Endometrium (tissue), 2 donors: ENCODE data around the gene ZNF2.

Experiments
- FAIRE-seq: peaks from 2 replicates; lab custom pipeline; 2012; peaks lifted over from hg19 to GRCh38; lab: Jason Lieb, UNC
- donor health status: control.
- donor health status: control.

Gene ZNF2

DNA sequence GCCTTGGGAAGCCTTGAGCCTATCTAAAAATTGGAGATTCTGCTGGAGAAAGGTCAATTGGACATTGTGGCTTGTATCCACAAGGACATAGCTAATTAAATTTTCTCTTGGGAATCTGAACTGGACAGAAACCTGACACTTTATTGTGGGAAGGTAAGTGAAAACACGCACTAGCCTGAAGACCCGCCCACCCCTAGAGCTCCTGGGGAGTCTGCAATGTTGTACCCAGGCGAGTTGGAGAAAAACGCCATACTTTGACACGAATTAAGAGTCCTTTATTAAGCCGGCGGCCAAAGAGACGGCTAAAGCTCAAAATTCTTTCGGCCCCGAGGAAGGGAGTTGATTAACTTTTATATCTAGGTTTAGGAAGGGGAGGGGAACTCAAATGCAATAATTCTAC, 40.5 kb downstream of the ZNF2 start:
- FAIRE-seq = no peak

DNA sequence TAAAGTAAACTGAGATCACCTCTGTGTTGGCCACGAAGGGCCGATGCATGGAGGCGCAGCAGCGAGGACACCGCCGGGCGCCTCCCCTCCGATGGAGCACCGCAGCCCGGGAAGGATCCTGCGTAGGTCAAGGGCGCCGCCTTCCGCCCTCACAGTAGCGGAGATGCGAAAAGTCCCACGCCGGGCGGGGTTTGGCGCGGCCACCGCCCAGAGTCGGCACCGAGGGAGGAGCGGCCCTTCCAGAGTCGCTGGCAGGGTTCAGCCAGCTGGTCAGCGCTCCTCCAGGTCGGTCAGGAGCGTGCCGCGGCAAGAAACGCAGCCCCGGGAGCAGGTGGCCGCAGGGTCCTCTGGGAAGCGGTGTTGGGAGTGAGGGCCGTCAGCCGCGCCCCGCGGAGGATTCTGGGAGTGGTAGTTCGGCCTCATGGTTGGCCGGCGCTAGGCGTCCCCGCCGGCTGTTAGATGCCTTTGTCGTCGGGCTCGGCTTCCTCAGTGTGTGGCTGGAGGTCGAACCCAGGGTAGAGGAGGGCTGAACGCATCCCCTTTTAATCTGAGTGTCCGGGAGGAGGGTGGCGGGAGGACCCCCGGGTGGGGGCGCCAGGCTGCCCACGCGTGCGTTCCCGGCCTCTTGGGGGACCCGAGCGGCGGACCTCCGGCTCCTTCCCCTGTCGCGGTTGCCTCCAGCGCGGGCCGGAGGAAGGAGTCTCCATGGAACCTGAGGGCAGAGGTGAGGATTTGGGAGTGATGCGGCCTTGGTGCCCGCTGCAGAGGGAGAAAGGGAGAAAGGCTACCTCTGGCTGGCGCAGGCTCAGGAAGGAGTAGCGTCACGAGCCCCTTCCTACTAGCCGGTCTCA, 41.7 kb downstream of the ZNF2 start, which contains the start of gene ZNF892:
Gene ZNF892 (plus strand): TSS at position 411 of the 851 bp plus-strand sequence. CDS start 295 bp downstream, at position 706.
- FAIRE-seq = no peak

DNA sequence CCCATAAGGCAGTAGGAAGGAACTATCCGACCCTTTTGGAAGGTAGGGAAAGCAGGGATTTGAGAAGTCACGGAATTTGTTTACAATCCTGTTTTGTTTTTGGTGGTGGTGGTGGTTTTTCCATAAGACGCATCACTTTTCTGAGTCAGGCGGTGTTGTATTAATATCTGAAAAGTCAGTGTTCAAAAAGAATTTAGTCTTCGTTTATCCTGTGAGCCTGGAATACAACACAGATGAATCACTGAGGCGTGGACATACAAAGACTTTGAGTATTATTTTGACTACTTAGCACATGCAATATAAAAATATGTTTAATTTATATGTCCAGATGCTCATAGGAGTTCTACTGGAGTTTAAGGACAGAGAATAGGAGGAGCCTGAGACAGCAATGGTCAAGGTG, 42.5 kb downstream of the ZNF2 start:
- no peak for FAIRE-seq

DNA sequence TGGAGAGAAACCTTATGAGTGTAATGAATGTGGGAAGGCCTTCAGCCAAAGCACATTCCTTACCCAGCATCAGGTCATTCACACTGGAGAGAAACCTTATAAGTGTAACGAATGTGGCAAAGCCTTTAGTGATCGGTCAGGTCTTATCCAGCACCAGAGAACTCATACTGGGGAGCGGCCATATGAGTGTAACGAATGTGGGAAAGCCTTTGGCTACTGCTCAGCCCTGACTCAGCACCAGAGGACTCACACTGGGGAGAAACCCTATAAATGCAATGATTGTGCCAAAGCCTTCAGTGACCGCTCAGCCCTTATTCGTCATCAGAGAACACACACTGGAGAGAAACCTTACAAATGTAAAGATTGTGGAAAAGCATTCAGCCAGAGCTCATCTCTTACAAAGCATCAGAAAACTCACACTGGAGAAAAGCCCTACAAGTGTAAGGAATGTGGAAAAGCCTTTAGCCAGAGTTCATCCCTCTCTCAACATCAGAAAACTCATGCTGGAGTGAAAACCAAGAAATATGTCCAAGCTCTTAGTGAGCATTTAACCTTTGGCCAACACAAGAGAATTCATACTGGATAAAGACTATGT, 49.5 kb downstream of the ZNF2 start:
- no peak for FAIRE-seq

DNA sequence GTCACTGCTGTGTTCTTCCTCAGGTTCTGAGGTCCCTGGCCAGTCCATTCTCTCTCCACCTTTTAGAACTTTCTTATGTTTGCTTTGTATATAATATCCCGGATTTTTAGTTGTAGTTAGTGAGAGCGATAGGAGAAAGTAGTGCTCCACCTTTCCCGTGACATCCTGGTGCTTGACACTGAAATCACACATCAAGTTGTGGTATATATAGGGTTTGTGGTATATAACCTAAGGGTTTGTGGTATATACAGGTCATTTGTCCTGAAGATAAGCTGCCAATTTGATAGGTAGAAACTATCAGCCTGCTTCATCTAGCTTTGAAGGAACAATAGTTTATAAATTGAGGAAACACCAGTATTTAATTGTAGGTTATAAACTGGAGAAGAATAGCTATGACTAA, 54.8 kb downstream of the ZNF2 start:
- FAIRE-seq = no peak

DNA sequence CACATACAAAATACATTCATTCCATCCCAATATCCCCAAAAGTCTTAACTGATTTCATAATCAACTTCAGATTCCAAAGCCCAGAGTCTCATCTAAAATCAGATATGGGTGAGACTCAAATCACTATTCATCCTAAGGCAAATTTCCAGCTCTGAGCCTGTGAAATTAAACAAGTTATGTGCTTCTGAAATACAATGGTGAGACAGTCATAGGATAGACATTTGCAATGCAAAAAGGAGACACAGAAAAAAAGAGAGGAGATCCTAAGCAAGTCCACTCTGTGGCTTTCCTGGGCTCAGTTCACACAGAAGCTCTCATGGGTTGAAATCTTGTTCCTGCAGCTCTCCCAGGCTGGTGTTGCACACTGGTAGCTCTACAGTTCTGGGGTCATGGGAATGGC, 60.0 kb downstream of the ZNF2 start:
- no peak for FAIRE-seq

DNA sequence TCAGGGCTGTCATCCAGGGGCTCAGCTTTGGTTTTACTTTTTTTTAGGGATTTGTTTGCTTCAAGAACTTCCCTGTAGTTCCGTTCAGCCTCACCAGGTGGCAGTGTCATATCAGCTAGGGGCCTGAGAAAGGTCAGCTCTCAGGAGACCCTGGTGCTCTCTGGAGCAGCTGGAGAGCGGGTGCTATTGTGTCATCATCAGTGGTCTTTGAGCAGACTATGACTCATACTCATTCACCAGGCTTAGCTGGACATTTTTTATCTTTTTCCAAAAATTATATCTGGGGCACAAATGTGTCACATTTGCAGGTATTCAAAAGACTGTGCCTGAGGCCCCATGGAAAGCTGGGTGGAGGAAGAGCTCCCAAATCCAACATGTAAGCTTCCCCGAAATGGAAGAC, 66.1 kb downstream of the ZNF2 start:
- no peak for FAIRE-seq

DNA sequence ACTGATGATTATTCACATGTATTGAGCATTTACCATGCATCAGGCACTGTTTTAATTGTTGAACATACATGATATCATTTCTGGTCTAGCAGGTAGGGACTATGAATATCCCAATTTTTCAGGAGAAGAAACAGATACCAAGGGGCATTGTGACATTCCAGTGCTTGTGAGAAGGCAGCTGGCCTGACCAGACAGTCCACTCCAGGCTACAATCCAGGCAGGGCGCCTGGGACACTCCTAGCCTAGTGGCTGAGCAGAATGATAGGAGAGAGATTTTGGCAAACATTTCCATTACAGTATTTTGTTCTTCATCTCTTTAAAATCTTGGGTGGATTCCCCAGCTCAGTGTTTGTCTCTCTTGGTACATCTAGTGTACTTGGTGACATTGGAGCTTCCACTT, 66.6 kb downstream of the ZNF2 start:
- FAIRE-seq = no peak
